ENCODE measurements around the gene RPTOR. TPM values are rescaled to one million over a fixed set of nuclear protein-coding genes. Genes with fewer than 3 reads are reported as not detected.

Gene RPTOR
- total and polyA plus RNA-seq, 2 donors (not counting 1 experiment from before 2014, with no cell fraction given): 6.7 to 22.8 TPM

DNA sequence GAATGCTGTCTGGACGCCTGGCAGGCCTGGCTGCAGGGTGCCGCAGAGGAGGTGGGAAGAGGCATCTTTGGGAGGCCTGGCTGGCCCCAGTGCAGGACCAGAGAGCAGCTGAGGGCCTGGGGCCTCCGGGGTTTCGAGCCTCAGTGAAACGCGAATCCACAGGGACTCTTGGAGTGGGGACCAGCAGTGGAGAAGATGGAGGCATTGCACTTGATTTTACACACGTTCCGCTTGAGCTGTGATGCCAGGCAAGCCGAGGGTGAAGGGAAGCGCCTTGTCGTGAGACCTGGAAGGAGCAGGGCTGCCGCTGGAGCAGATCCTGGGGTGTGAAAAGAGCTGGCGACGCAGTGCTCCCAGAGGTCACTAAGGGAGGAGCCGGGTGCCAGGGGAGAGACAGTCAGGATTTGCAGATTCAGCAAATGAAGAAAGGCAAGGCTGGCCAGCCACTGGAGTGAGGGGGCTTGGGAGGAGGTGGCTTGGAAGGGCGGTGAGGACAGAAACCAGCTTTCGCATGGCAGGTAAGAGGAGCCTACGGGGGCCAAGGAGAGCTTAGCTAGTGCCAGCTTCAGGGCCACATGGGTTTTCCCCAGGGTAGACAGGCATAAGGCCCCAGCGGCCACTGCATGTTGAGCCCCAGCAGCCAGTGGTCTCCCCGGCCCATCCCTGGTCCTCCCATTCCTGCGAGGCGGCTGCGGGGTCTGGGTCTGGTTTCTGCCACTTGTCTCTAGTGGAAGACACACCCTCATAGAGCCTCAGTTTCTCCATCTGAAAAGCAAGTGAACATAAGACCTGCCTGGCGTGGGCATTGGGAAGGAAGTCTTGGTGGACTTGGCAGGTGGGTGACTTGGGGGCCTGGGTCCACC lies 271.8 kb downstream of the RPTOR start:
- Histone ChIP-seq H3K79me2 (ENCODE audit: control insufficient read depth, insufficient read depth, low read length) (no peaks in the 10 kb centered on the region), H3K4me3 (replicated peaks in 1 of 4; ENCODE audit: control extremely low read depth in 1 of 4, insufficient read depth in 1 of 4, low read depth in 3 of 4, low read length in 4 of 4) (no peak overlapping the region), H4K20me1 (ENCODE audit: control insufficient read depth, extremely low read depth, insufficient read depth, low read length) (no peaks in the 10 kb centered on the region), H3K27me3 (ENCODE audit: control insufficient read depth, insufficient read depth, low read length) (no peaks in the 10 kb centered on the region), H2AFZ (ENCODE audit: low read length) (no peak overlapping the region), H3K9me3 (ENCODE audit: control insufficient read depth, insufficient read depth, low read depth, low read length) (no peaks in the 10 kb centered on the region), H3K27ac (ENCODE audit: insufficient read depth, low read length) (no peak overlapping the region), H3K4me2 (ENCODE audit: extremely low read depth, insufficient read depth, low read length) (no peak overlapping the region), H3K9ac (ENCODE audit: insufficient read depth, low read length) (no peak overlapping the region), H3K4me1 (ENCODE audit: control insufficient read depth, extremely low read depth, insufficient read depth, low read length) (no peaks in the 10 kb centered on the region), H3K36me3 (ENCODE audit: control insufficient read depth, insufficient read depth, low read length) (no peaks in the 10 kb centered on the region)
- TF ChIP-seq, protein P1, sequence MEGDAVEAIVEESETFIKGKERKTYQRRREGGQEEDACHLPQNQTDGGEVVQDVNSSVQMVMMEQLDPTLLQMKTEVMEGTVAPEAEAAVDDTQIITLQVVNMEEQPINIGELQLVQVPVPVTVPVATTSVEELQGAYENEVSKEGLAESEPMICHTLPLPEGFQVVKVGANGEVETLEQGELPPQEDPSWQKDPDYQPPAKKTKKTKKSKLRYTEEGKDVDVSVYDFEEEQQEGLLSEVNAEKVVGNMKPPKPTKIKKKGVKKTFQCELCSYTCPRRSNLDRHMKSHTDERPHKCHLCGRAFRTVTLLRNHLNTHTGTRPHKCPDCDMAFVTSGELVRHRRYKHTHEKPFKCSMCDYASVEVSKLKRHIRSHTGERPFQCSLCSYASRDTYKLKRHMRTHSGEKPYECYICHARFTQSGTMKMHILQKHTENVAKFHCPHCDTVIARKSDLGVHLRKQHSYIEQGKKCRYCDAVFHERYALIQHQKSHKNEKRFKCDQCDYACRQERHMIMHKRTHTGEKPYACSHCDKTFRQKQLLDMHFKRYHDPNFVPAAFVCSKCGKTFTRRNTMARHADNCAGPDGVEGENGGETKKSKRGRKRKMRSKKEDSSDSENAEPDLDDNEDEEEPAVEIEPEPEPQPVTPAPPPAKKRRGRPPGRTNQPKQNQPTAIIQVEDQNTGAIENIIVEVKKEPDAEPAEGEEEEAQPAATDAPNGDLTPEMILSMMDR (conservative IDR thresholded peaks at IDR 0.05 in 1 of 2, IDR thresholded peaks at IDR 0.05 in 1 of 2; ENCODE audit: low read depth in 1 of 2, low read length in 2 of 2): no peak
- TF ChIP-seq EZH2 (IDR thresholded peaks at IDR 0.05; ENCODE audit: low read length, missing control alignments): no peak
- no peak for DNase-seq (ENCODE audit: low read depth in 2 of 2)

DNA sequence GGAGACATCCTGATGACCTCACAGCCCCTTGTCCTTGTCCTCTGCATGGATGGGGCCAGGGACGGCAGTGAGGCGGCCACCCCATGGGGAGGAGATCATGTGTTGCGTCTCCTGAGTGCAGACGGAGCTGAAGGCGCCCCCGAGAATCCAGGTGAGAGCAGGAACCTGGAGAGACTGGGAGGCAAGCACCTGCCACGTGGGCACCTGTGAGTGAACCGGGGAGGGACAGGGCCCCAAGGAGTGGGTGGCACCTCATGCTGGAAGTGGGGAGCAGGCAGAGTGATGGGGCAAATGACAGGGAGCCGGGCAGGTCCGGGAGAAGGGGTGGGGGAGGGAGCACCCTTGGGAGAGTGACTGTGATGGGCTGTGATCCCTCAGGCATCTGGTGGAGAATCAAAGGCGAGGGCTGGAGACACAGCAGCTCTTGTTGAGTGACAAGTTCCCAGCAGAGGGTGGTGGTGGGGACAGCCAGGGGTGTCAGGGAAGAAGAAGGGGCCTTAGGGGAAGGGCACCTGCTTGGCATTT lies 272.7 kb downstream of the RPTOR start:
- H3K4me1 ChIP-seq (ENCODE audit: control insufficient read depth, extremely low read depth, insufficient read depth, low read length): no peaks in the 10 kb centered on the region
- no peaks in the 10 kb centered on the region for H3K79me2 ChIP-seq (ENCODE audit: control insufficient read depth, insufficient read depth, low read length)
- no peak overlapping the region for H3K27ac ChIP-seq (ENCODE audit: insufficient read depth, low read length)
- no peak overlapping the region for H3K4me2 ChIP-seq (ENCODE audit: extremely low read depth, insufficient read depth, low read length)
- no peak overlapping the region for H3K4me3 ChIP-seq (replicated peaks in 1 of 4; ENCODE audit: control extremely low read depth in 1 of 4, insufficient read depth in 1 of 4, low read depth in 3 of 4, low read length in 4 of 4)
- H3K36me3 ChIP-seq (ENCODE audit: control insufficient read depth, insufficient read depth, low read length): no peaks in the 10 kb centered on the region
- H3K27me3 ChIP-seq (ENCODE audit: control insufficient read depth, insufficient read depth, low read length): no peaks in the 10 kb centered on the region
- H4K20me1 ChIP-seq (ENCODE audit: control insufficient read depth, extremely low read depth, insufficient read depth, low read length): no peaks in the 10 kb centered on the region
- TF ChIP-seq, protein P1 (conservative IDR thresholded peaks at IDR 0.05 in 1 of 2, IDR thresholded peaks at IDR 0.05 in 1 of 2; ENCODE audit: low read depth in 1 of 2, low read length in 2 of 2): no peak
- no peak for TF ChIP-seq EZH2 (IDR thresholded peaks at IDR 0.05; ENCODE audit: low read length, missing control alignments)
- H2AFZ ChIP-seq (ENCODE audit: low read length): no peak overlapping the region
- DNase-seq (ENCODE audit: low read depth in 2 of 2): no peak
- H3K9me3 ChIP-seq (ENCODE audit: control insufficient read depth, insufficient read depth, low read depth, low read length): no peaks in the 10 kb centered on the region
- no peak overlapping the region for H3K9ac ChIP-seq (ENCODE audit: insufficient read depth, low read length)

DNA sequence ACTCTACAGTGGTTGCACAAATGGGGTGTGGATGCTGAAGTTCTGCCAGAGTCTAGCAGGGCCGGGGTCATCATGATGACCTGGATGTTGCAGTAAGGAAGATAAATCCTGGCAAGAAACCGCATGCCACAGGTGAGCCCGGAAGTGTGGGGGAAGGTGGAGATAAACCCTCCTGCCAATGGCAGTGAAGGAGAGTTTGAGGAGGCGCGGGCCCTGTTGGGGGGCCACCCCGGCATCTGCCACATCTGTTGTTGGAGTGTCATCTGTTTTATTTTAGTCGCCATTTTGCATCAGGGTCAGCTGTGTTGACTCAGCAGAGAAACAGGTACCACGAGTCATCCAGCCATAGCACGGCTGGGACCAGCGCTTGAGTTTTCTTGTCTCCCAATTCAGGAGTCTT lies 273.2 kb downstream of the RPTOR start:
- no peak overlapping the region for H3K4me3 ChIP-seq (replicated peaks in 1 of 4; ENCODE audit: control extremely low read depth in 1 of 4, insufficient read depth in 1 of 4, low read depth in 3 of 4, low read length in 4 of 4)
- H3K27me3 ChIP-seq (ENCODE audit: control insufficient read depth, insufficient read depth, low read length): no peaks in the 10 kb centered on the region
- no peak overlapping the region for H3K27ac ChIP-seq (ENCODE audit: insufficient read depth, low read length)
- H3K9ac ChIP-seq (ENCODE audit: insufficient read depth, low read length): no peak overlapping the region
- TF ChIP-seq, protein P1 (conservative IDR thresholded peaks at IDR 0.05 in 1 of 2, IDR thresholded peaks at IDR 0.05 in 1 of 2; ENCODE audit: low read depth in 1 of 2, low read length in 2 of 2): no peak
- TF ChIP-seq EZH2 (IDR thresholded peaks at IDR 0.05; ENCODE audit: low read length, missing control alignments): no peak
- H3K4me2 ChIP-seq (ENCODE audit: extremely low read depth, insufficient read depth, low read length): no peak overlapping the region
- H3K79me2 ChIP-seq (ENCODE audit: control insufficient read depth, insufficient read depth, low read length): no peaks in the 10 kb centered on the region
- peak; percentile 17 to 34 for DNase-seq (ENCODE audit: low read depth in 2 of 2)
- H3K4me1 ChIP-seq (ENCODE audit: control insufficient read depth, extremely low read depth, insufficient read depth, low read length): no peaks in the 10 kb centered on the region
- H3K9me3 ChIP-seq (ENCODE audit: control insufficient read depth, insufficient read depth, low read depth, low read length): no peaks in the 10 kb centered on the region
- H2AFZ ChIP-seq (ENCODE audit: low read length): no peak overlapping the region
- no peaks in the 10 kb centered on the region for H3K36me3 ChIP-seq (ENCODE audit: control insufficient read depth, insufficient read depth, low read length)
- H4K20me1 ChIP-seq (ENCODE audit: control insufficient read depth, extremely low read depth, insufficient read depth, low read length): no peaks in the 10 kb centered on the region
